Measurements from ENCODE around the gene MARVELD3.

GRCh38 chr16:71622088-71622487 lies 3.9 kb upstream of the MARVELD3 start:
- TF ChIP-seq CTCF (conservative IDR thresholded peaks at IDR 0.05; ENCODE audit: low read depth, low read length) (no peak), EZH2phosphoT487 (IDR thresholded peaks at IDR 0.05; ENCODE audit: borderline replicate concordance, low read length) (no peak), EZH2 (IDR thresholded peaks at IDR 0.05; ENCODE audit: low read length, unreplicated experiment) (no peak)

All from PC-3 (cell line).